GM21447 (cell line): ENCODE measurements around the gene KRTAP12-1.
"Not testable (repeated sequence)": the region's sequence is repeated elsewhere in the genome, so short reads cannot be mapped to it uniquely, and the experiment has no call there.

Experiments used
- ATAC-seq: cut with Tn5 transposase; IDR thresholded peaks from one replicate; pipeline ENCODE4 v1.9.1; 2021; ENCODE audit not compliant: unreplicated experiment

KRTAP12-1 gene

DNA sequence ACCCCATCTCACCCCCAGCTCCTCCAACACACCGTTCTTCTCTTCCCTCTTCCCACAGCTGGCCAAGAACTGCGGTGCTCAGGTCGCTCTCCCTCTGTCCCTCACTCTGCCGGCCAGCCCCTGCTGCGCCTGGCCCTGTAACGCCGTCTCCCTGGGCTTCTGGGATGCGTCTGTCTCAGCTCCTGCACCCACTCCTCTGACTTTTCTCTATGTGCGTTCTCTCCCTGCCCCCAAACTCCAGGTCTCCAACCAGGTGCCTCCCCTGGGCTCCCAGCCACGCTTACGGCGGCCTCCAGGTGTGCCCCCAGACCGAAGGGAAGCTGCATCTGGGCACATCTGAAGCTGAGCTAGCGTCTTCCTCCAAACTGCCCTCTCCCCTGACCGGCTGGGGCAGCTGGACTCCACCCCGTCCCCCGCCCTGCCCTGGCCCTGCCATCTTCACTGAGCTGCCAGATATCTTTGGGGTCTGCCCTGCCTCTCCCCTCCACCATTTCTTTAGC, 17.6 kb upstream of the KRTAP12-1 start:
- no peak for ATAC-seq

GRCh38 chr21:44697811-44698734, 16.1 kb upstream of the KRTAP12-1 start:
- ATAC-seq = no peak

DNA sequence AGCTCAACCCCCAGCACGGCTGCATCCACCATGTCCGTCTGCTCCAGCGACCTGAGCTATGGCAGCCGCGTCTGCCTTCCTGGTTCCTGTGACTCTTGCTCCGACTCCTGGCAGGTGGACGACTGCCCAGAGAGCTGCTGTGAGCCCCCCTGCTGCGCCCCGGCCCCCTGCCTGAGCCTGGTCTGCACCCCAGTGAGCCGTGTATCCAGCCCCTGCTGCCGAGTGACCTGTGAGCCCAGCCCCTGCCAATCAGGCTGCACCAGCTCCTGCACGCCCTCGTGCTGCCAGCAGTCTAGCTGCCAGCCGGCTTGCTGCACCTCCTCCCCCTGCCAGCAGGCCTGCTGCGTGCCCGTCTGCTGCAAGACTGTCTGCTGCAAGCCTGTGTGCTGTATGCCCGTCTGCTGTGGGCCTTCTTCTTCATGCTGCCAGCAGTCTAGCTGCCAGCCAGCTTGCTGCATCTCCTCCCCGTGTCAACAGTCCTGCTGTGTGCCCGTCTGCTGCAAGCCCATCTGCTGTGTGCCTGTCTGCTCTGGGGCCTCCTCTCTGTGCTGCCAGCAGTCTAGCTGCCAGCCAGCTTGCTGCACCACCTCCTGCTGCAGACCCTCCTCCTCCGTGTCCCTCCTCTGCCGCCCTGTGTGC, 15.3 kb upstream of the KRTAP12-1 start, which contains the start of gene KRTAP10-12:
Gene KRTAP10-12, plus strand, starts transcription at position 1 of the 639 bp plus-strand sequence. Its CDS starts 30 bp downstream, at position 31.
- ATAC-seq = not testable (repeated sequence)

GRCh38 chr21:44696572-44696971, 14.6 kb upstream of the KRTAP12-1 start:
- ATAC-seq = no peak

GRCh38 chr21:44695641-44696040, 13.7 kb upstream of the KRTAP12-1 start:
- ATAC-seq = no peak

- ATAC-seq = no peak
Observed at GRCh38 chr21:44695184-44695583, 13.2 kb upstream of the KRTAP12-1 start.

GRCh38 chr21:44694776-44695175, 12.8 kb upstream of the KRTAP12-1 start:
- no peak for ATAC-seq

- no peak for ATAC-seq
Observed at GRCh38 chr21:44692798-44693512, 11.0 kb upstream of the KRTAP12-1 start.

- no peak for ATAC-seq
Observed at GRCh38 chr21:44691686-44692085, 9.7 kb upstream of the KRTAP12-1 start.

- ATAC-seq = not testable (repeated sequence)
Observed at GRCh38 chr21:44689740-44690139, 7.8 kb upstream of the KRTAP12-1 start.

DNA sequence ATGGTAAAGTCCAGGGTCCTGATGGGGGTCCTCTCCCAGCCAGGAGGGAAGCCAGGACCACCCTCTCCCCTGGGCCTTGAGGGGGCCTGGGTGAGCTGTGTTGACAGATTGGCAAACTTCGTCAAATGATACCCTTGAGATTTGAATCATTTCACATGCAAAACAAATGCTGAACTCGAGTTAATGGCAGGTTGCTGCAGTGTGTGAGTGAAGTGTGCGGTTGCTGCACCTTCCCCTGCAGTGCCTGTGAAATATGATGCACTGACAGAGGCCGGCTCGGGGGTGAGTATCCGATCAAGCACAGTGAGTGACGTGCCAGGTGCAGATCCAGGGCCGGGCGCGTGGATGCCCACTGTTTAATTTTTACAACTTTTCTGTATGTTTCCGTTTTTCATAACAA, 5.7 kb upstream of the KRTAP12-1 start:
- ATAC-seq = no peak

DNA sequence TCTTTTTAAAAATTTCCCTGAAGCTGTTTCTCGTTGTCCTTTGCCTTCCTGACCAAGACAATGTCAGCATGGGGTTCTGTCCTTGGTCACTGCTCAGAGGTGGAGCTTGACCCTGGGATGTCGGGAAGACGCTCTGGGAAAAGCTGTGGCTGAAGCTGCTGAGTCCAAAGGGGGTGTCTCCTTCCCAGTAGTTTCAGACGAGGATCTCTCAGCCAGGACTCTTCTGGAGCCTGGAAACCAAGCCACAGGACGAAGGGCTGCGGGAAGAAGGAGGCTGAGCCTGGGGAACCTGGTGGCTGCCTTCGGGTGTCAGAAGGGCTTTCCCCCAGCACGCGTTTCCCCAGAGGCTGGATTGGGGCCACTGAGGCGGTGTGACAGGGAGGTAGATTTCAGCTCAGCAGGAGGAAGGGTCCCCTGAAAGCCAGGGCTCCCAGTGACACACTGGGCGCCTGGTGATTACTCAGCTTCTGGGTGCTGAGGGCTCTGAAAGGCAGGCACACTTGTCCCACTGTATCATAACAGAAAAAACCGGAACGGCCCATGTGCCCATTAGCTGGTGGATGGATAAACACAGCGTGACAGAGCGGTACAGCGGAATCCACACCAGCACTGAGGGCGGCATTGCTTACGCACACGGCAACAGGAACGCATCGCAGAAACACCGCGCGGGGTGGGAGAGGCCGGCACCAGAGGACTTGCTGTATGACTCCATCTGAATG, 5.0 kb upstream of the KRTAP12-1 start:
- no peak for ATAC-seq

DNA sequence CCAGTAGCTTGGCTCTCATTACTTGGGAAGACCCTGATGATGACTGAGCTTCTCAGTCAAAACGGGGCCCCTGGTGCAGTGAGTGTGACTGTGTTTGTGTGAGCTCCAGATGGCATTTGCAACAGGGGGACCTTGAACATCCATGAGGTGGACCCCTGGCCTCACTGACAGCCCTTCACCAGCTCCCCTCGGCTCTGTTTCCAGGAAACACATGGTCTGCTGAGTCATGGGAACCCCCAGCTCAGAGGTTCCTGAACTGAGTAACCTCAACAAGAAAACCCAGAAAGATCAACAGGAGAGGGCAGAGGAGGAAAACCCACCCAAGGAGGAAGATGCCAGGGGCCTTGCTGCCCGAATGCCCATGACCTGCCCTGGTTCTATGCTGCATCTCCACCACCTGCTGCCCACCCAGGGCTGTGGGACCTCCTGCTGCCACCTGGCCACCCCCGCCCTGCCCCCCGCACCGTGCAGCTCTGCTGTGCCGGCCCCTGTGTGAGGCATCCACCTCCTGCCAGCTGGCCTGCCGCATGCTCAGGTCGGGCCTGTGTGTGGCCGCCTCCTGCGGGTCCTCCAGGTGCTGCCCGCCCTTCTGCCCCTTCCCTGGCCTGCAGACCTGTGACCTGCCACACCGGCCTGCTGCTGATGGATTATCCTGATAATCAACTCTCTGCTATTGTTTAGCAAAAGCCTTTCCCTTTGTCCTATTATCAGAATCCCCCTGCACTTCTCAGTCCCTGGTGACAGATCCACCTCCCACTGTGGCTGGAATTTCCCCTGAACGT, 4.2 kb upstream of the KRTAP12-1 start:
- no peak for ATAC-seq

DNA sequence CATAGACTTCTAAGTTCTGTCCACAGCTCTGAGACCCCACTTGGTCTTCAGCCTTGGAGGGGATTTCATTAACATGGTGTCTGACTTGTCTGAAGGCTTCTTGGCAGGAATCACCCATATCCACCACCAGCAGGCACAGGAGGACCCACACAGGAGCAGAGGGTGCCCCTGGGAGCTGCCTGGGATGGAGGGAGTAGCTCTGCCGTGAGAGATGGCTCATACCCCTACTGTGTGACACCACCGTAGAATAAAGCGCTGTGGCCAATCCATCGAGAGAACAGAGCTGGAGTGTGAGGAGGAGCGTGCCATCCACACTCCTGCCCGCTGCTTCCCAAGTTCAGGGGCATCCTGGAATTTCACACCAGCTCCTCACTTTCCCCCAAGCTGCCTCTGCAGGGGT, 3.1 kb upstream of the KRTAP12-1 start:
- ATAC-seq = not testable (repeated sequence)

DNA sequence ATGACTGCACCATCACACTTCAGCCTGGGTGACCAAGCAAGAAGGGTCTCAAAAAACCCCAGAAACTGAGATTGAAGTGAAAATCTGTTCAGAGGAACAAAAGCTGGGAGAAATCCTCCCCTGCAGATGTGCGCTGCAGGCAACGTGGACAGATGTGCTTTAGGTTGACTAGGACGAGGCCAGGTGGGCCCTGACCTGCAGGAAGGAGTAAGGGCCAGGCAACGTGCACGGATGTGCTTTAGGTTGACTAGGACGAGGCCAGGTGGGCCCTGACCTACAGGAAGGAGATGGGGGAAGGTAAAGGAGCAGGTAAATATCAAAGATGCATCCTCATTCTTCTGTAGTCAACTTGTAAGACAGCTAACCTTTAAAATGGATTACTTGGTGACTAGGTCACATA, 2.5 kb upstream of the KRTAP12-1 start:
- ATAC-seq = no peak

GRCh38 chr21:44684077-44684476, 2.1 kb upstream of the KRTAP12-1 start:
- ATAC-seq = no peak

GRCh38 chr21:44682580-44683151, 703 bp upstream of the KRTAP12-1 start:
- no peak for ATAC-seq

DNA sequence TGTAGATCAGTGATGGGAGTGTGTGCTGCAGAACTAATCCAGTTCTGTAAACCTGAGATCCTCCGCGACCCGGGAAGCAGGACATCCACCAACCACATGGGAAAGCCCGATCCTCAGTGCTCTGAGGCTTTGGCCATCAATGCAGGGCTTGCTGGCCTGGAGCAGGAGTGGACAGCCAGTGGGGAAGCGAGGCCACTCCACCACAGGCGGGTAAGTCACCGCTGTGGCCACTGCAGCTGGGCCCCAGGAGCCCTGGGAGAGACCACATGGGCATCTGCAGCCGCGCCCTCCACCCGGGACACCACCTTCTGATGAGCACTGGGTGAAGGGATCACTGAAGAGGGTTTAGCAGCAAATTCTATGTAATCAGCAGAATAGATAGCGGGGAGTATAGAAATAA, 811 bp downstream of the KRTAP12-1 start:
- ATAC-seq = no peak

- no peak for ATAC-seq
Observed at GRCh38 chr21:44677881-44678280, 4.1 kb downstream of the KRTAP12-1 start.

GRCh38 chr21:44671911-44672310, 10.1 kb downstream of the KRTAP12-1 start:
- ATAC-seq = no peak
